ENCODE results near the gene NDUFB10. TPM values are rescaled to one million over a fixed set of nuclear protein-coding genes. Genes with fewer than 3 reads are reported as not detected.

NDUFB10 gene
- total and polyA plus RNA-seq, 2 experiments from 2014 or later, result 291 to 518 TPM

- no peak for TF ChIP-seq CTCF (IDR thresholded peaks at IDR 0.05; ENCODE audit: low read depth, low read length)
- H3K9me3 ChIP-seq (ENCODE audit: low read depth), result no peaks in the 10 kb centered on the region
- peaks cover 17% of the 10 kb centered on the region for H3K27me3 ChIP-seq
- no peak overlapping the region for H3K4me3 ChIP-seq
- no peak overlapping the region for H3K27ac ChIP-seq
- peaks cover 5% of the 10 kb centered on the region for H3K4me1 ChIP-seq (ENCODE audit: low read depth)
- H3K36me3 ChIP-seq, result peaks cover 15% of the 10 kb centered on the region
- DNase-seq (ENCODE audit: low read depth in 1 of 2, low spot score in 1 of 2), result no peak
Measured at GRCh38 chr16:1974157-1975070, 15.1 kb downstream of the NDUFB10 start.

GRCh38 chr16:1975432-1976215, 16.3 kb downstream of the NDUFB10 start:
- no peak overlapping the region for H3K4me3 ChIP-seq
- H3K9me3 ChIP-seq (ENCODE audit: low read depth), result no peaks in the 10 kb centered on the region
- peaks cover 5% of the 10 kb centered on the region for H3K4me1 ChIP-seq (ENCODE audit: low read depth)
- DNase-seq (ENCODE audit: low read depth in 1 of 2, low spot score in 1 of 2), result no peak
- TF ChIP-seq CTCF (IDR thresholded peaks at IDR 0.05; ENCODE audit: low read depth, low read length), result no peak
- H3K36me3 ChIP-seq, result peaks cover 15% of the 10 kb centered on the region
- H3K27ac ChIP-seq, result no peak overlapping the region
- peaks cover 29% of the 10 kb centered on the region for H3K27me3 ChIP-seq

- peaks cover 5% of the 10 kb centered on the region for H3K4me1 ChIP-seq (ENCODE audit: low read depth)
- no peak for TF ChIP-seq CTCF (IDR thresholded peaks at IDR 0.05; ENCODE audit: low read depth, low read length)
- no peak for DNase-seq (ENCODE audit: low read depth in 1 of 2, low spot score in 1 of 2)
Measured at GRCh38 chr16:1976216-1976520, 16.8 kb downstream of the NDUFB10 start.

GRCh38 chr16:1976951-1977874, 17.9 kb downstream of the NDUFB10 start:
- TF ChIP-seq CTCF (IDR thresholded peaks at IDR 0.05; ENCODE audit: low read depth, low read length), result no peak
- DNase-seq (ENCODE audit: low read depth in 1 of 2, low spot score in 1 of 2), result no peak
- Histone ChIP-seq H3K4me1 (ENCODE audit: low read depth) (peaks cover 5% of the 10 kb centered on the region), H3K27ac (no peak overlapping the region), H3K27me3 (peaks cover 45% of the 10 kb centered on the region), H3K9me3 (ENCODE audit: low read depth) (no peaks in the 10 kb centered on the region), H3K4me3 (no peak overlapping the region), H3K36me3 (peaks cover 15% of the 10 kb centered on the region)

More at GRCh38 chr16:1976216-1976520, 16.8 kb downstream of the NDUFB10 start:
- no peaks in the 10 kb centered on the region for H3K9me3 ChIP-seq (ENCODE audit: low read depth)
- H3K27ac ChIP-seq, result no peak overlapping the region
- no peak overlapping the region for H3K4me3 ChIP-seq
- peaks cover 15% of the 10 kb centered on the region for H3K36me3 ChIP-seq
- H3K27me3 ChIP-seq, result peaks cover 34% of the 10 kb centered on the region

- H3K36me3 ChIP-seq, result peaks cover 15% of the 10 kb centered on the region
- no peak overlapping the region for H3K27ac ChIP-seq
- peaks cover 51% of the 10 kb centered on the region for H3K27me3 ChIP-seq
- no peak for TF ChIP-seq CTCF (IDR thresholded peaks at IDR 0.05; ENCODE audit: low read depth, low read length)
- H3K4me3 ChIP-seq, result no peak overlapping the region
- H3K4me1 ChIP-seq (ENCODE audit: low read depth), result peaks cover 2% of the 10 kb centered on the region
- DNase-seq (ENCODE audit: low read depth in 1 of 2, low spot score in 1 of 2), result no peak
- no peaks in the 10 kb centered on the region for H3K9me3 ChIP-seq (ENCODE audit: low read depth)
Measured at GRCh38 chr16:1977875-1978268, 18.5 kb downstream of the NDUFB10 start.

Data from cardiac muscle cell (in vitro differentiated cells and primary cell).